Measurements from ENCODE around the gene ADGRA1.

ADGRA1 gene

GRCh38 chr10:133113146-133113830 lies 25.6 kb downstream of the ADGRA1 start:
- DNase-seq (ENCODE audit: low spot score), result no peak

- no peak for DNase-seq (ENCODE audit: low spot score)
Measured at GRCh38 chr10:133113847-133114246, 26.1 kb downstream of the ADGRA1 start.

GRCh38 chr10:133114251-133114650 lies 26.5 kb downstream of the ADGRA1 start:
- DNase-seq (ENCODE audit: low spot score), result no peak

- no peak for DNase-seq (ENCODE audit: low spot score)
Measured at GRCh38 chr10:133114726-133115452, 27.2 kb downstream of the ADGRA1 start.

GRCh38 chr10:133115453-133115842 lies 27.7 kb downstream of the ADGRA1 start:
- DNase-seq (ENCODE audit: low spot score), result no peak

- DNase-seq (ENCODE audit: low spot score), result no peak
Measured at GRCh38 chr10:133115976-133116375, 28.3 kb downstream of the ADGRA1 start.

- no peak for DNase-seq (ENCODE audit: low spot score)
Measured at GRCh38 chr10:133116455-133116854, 28.7 kb downstream of the ADGRA1 start.

- no peak for DNase-seq (ENCODE audit: low spot score)
Measured at GRCh38 chr10:133117036-133117687, 29.4 kb downstream of the ADGRA1 start.

- no peak for DNase-seq (ENCODE audit: low spot score)
Measured at GRCh38 chr10:133117688-133118071, 30.0 kb downstream of the ADGRA1 start.

GRCh38 chr10:133121479-133121878 lies 33.8 kb downstream of the ADGRA1 start:
- no peak for DNase-seq (ENCODE audit: low spot score)

GRCh38 chr10:133122171-133122935 lies 34.6 kb downstream of the ADGRA1 start:
- no peak for DNase-seq (ENCODE audit: low spot score)

GRCh38 chr10:133123050-133123745 lies 35.5 kb downstream of the ADGRA1 start:
- DNase-seq (ENCODE audit: low spot score), result no peak

GRCh38 chr10:133123746-133124356 lies 36.1 kb downstream of the ADGRA1 start:
- DNase-seq (ENCODE audit: low spot score), result no peak

- DNase-seq (ENCODE audit: low spot score), result no peak
Measured at GRCh38 chr10:133124357-133125211, 36.9 kb downstream of the ADGRA1 start.

GRCh38 chr10:133125901-133126300 lies 38.2 kb downstream of the ADGRA1 start:
- DNase-seq (ENCODE audit: low spot score), result no peak

GRCh38 chr10:133126431-133127290 lies 38.9 kb downstream of the ADGRA1 start:
- no peak for DNase-seq (ENCODE audit: low spot score)

- DNase-seq (ENCODE audit: low spot score), result no peak
Measured at GRCh38 chr10:133127291-133128125, 39.8 kb downstream of the ADGRA1 start.

Measured in CD4-positive, alpha-beta T cell treated with Interleukin-2 at 100 ng/mL for 4 hours (primary cell).